PC-3 (cell line): ENCODE data around the gene APOLD1. TPM values are rescaled to one million over a fixed set of nuclear protein-coding genes. Genes with fewer than 3 reads are reported as not detected.

ENCODE experiments used
- ATAC-seq: fragments of 200-7000 bp; cut with Tn5 transposase; 2 replicates; pipeline ENCODE4 v1.9.1; 2020; ENCODE audit warnings: mild to moderate bottlenecking, moderate library complexity
- BruUV-seq: library from RNA; stranded (reverse); fragments of 400-500 nt; replicated peaks from 2 replicates; lab custom pipeline; 2021; lab: Mats Ljungman, UMichigan
- CTCF ChIA-PET: fragments of 300-600 bp; sonication (Branson Sonifier 250); formaldehyde crosslinking; loops from one replicate; lab custom pipeline; 2022; ENCODE audit warnings: antibody characterized with exemption; lab: Charles Lee
- POLR2A ChIA-PET: fragments of 300-600 bp; sonication (Branson Sonifier 250); formaldehyde crosslinking; loops from one replicate; lab custom pipeline; 2022; ENCODE audit warnings: antibody characterized with exemption; ENCODE audit not compliant: unreplicated experiment; lab: Charles Lee
- DNase-seq: peaks from one replicate; pipeline ENCODE4 v3.0.0-alpha.2; 2015
- H2AFZ ChIP-seq: fragments of 300-600 bp; sonication (generic); 2 replicates; pipeline ENCODE4 v1.6.0; 2016; ENCODE audit warnings: antibody characterized with exemption, low read length
- H3F3A ChIP-seq: fragments of 300-600 bp; sonication (generic); one replicate; pipeline ENCODE4 v1.6.0; 2017; ENCODE audit warnings: antibody characterized with exemption, low read length, control low read depth, mild to moderate bottlenecking; ENCODE audit not compliant: unreplicated experiment
- H3K27ac ChIP-seq: fragments of 300-600 bp; sonication (generic); 2 replicates; pipeline ENCODE4 v1.5.1; 2016; ENCODE audit warnings: mild to moderate bottlenecking, low read length
- H3K27me3 ChIP-seq: fragments of 300-600 bp; sonication (generic); 2 replicates; pipeline ENCODE4 v1.6.1; 2016; ENCODE audit warnings: low read length, mixed read lengths
- H3K36me3 ChIP-seq: fragments of 300-600 bp; sonication (generic); 2 replicates; pipeline ENCODE4 v1.6.1; 2016; ENCODE audit warnings: low read depth, mixed run types, low read length, mixed read lengths
- H3K4me1 ChIP-seq: fragments of 300-600 bp; sonication (generic); 2 replicates; pipeline ENCODE4 v1.5.1; 2016; ENCODE audit warnings: low read length; ENCODE audit not compliant: insufficient read depth
- H3K4me2 ChIP-seq: fragments of 300-600 bp; sonication (generic); 2 replicates; pipeline ENCODE4 v1.6.0; 2016; ENCODE audit warnings: low read length
- H3K4me3 ChIP-seq: fragments of 300-600 bp; sonication (generic); 2 replicates; pipeline ENCODE4 v1.5.1; 2016; ENCODE audit warnings: mild to moderate bottlenecking, low read length, mixed read lengths
- H3K79me2 ChIP-seq: fragments of 300-600 bp; sonication (generic); 2 replicates; pipeline ENCODE4 v1.6.1; 2017; ENCODE audit warnings: low read length, mixed read lengths
- H3K9ac ChIP-seq: fragments of 300-600 bp; sonication (generic); 2 replicates; pipeline ENCODE4 v1.6.0; 2016; ENCODE audit warnings: mild to moderate bottlenecking, low read length
- H3K9me2 ChIP-seq: fragments of 300-600 bp; sonication (generic); replicated peaks from 2 replicates; pipeline ENCODE4 v1.6.1; 2016; ENCODE audit warnings: mixed run types, low read length, mixed read lengths
- H3K9me3 ChIP-seq: fragments of 300-600 bp; sonication (generic); 2 replicates; pipeline ENCODE4 v1.6.1; 2016; ENCODE audit warnings: low read length, mixed read lengths
- H4K20me1 ChIP-seq: fragments of 300-600 bp; sonication (generic); 2 replicates; pipeline ENCODE4 v1.6.1; 2016; ENCODE audit warnings: low read length, mixed read lengths
- EZH2 ChIP-seq: fragments of 300-600 bp; sonication (generic); IDR thresholded peaks from one replicate; pipeline ENCODE4 v1.6.1; 2017; ENCODE audit warnings: antibody characterized with exemption, mild to moderate bottlenecking, low read length; ENCODE audit not compliant: unreplicated experiment
- EZH2phosphoT487 ChIP-seq: fragments of 300-600 bp; sonication (generic); IDR thresholded peaks from 2 replicates; pipeline ENCODE4 v1.6.1; 2018; ENCODE audit warnings: mild to moderate bottlenecking, antibody characterized with exemption, low read length, borderline replicate concordance
- intact Hi-C: fragments of 100-400 bp; cut with micrococcal nuclease; formaldehyde crosslinking; loops from 2 replicates; pipeline ENCODE4 v1.9.0; 2023
- total RNA-seq: library from RNA; depleted of rRNA; stranded (reverse); fragments of >200 nt; gene quantifications from 2 replicates; pipeline ENCODE4 v1.2.3, GENCODE V29; 2014
- TF ChIP-seq, protein P1 (sequence below): fragments of 300-600 bp; sonication (generic); conservative IDR thresholded peaks from 2 replicates; pipeline ENCODE4 v1.5.1; 2017; ENCODE audit warnings: antibody characterized with exemption, low read depth, mild to moderate bottlenecking, low read length

Gene APOLD1
- total RNA-seq, 1 experiment from 2014 or later, result 3.5 TPM

DNA sequence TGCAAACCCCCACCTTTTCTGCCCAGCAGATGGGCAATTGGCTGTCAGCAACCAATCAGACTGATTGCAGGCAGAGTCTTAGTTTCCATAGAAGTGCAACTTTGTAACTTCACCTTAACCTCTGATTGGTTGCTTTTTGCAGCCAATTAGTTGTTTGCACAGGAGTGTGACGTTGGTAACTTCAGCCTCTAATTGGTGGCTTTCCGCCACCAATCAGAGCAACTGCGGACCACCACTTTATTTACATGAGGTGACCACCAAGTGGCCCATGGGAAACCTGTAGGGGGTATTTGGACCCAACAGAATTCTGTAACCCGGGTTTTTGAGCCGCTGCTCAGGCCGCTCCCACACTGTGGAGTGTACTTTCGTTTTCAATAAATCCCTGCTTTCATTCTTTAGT is 36.0 kb upstream of the APOLD1 start:
- CTCF ChIA-PET, result no interaction called here
- no peak for TF ChIP-seq EZH2
- TF ChIP-seq, protein P1, sequence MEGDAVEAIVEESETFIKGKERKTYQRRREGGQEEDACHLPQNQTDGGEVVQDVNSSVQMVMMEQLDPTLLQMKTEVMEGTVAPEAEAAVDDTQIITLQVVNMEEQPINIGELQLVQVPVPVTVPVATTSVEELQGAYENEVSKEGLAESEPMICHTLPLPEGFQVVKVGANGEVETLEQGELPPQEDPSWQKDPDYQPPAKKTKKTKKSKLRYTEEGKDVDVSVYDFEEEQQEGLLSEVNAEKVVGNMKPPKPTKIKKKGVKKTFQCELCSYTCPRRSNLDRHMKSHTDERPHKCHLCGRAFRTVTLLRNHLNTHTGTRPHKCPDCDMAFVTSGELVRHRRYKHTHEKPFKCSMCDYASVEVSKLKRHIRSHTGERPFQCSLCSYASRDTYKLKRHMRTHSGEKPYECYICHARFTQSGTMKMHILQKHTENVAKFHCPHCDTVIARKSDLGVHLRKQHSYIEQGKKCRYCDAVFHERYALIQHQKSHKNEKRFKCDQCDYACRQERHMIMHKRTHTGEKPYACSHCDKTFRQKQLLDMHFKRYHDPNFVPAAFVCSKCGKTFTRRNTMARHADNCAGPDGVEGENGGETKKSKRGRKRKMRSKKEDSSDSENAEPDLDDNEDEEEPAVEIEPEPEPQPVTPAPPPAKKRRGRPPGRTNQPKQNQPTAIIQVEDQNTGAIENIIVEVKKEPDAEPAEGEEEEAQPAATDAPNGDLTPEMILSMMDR, result no peak

DNA sequence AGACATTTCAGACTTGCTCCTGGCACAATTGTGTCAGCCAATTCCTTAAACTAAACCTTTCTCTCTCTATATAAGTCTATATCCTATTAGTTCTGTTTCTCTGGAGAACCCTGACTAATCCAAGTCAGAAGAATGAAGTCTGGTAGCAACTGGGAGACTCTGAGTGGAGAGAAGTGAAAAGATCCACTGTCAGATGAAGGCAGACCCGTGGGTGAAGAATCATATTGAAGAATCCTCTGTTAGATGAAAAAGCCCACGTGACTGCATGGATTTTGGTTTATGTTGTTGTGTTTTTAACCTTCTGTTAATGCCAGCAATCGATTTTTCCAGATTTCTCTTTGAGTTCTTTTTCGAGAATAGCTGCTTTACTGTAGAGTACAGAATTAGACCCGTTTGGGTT is 29.5 kb upstream of the APOLD1 start:
- no peaks in the 10 kb centered on the region for H4K20me1 ChIP-seq
- ChIA-PET CTCF (interaction anchor here (0.6 kb wide), 1 partner anchor 19 kb away, joined by 6 read pairs; no protein-coding TSS in a partner anchor), POLR2A (no interaction called here)
- H3K4me2 ChIP-seq, result no peak overlapping the region
- BruUV-seq, result no TSS peak
- TF ChIP-seq, protein P1, result no peak
- H3K4me1 ChIP-seq, result peaks cover 15% of the 10 kb centered on the region
- intact Hi-C loops, result no loop called here
- no peak overlapping the region for H2AFZ ChIP-seq
- no peaks in the 10 kb centered on the region for H3K36me3 ChIP-seq
- no peaks in the 10 kb centered on the region for H3F3A ChIP-seq
- no peaks in the 10 kb centered on the region for H3K9me2 ChIP-seq
- H3K79me2 ChIP-seq, result no peaks in the 10 kb centered on the region
- H3K27ac ChIP-seq, result no peak overlapping the region
- no peak for DNase-seq
- no peaks in the 10 kb centered on the region for H3K27me3 ChIP-seq
- H3K9me3 ChIP-seq, result no peaks in the 10 kb centered on the region
- H3K4me3 ChIP-seq, result no peak overlapping the region
- no peak for ATAC-seq
- H3K9ac ChIP-seq, result no peak overlapping the region

More for the DNA sequence above, 36.0 kb upstream of the APOLD1 start:
- H4K20me1 ChIP-seq, result no peaks in the 10 kb centered on the region
- H3K27ac ChIP-seq, result no peak overlapping the region
- intact Hi-C loops, result no loop called here
- POLR2A ChIA-PET, result no interaction called here
- H3K4me1 ChIP-seq, result peaks cover 15% of the 10 kb centered on the region
- no peak for ATAC-seq
- no peaks in the 10 kb centered on the region for H3K79me2 ChIP-seq
- no peaks in the 10 kb centered on the region for H3K9me3 ChIP-seq
- no peak overlapping the region for H3K4me2 ChIP-seq
- no peaks in the 10 kb centered on the region for H3K27me3 ChIP-seq
- H3F3A ChIP-seq, result no peaks in the 10 kb centered on the region
- H3K9me2 ChIP-seq, result no peaks in the 10 kb centered on the region
- H3K36me3 ChIP-seq, result no peaks in the 10 kb centered on the region
- no peak for DNase-seq
- no peak overlapping the region for H2AFZ ChIP-seq
- H3K9ac ChIP-seq, result no peak overlapping the region
- no peak overlapping the region for H3K4me3 ChIP-seq
- no TSS peak for BruUV-seq

DNA sequence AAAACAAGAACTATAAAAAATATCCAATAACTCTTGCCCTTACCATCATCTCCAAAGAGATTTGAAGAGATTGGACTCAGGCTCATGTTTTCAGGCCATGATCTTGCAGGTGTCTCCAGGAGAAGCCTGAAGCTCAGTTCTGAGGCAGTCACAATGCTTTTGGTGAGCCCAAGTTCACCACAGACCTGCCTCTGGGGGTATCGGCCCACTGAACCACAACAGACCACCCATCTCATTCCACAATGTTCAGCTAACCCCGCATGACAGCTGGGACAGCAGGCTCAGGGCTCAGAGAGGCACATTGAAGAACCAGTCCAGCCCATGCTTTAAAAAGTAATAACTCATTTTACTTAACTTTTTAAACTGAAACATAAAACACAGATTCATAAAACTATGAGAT is 28.3 kb upstream of the APOLD1 start:
- POLR2A ChIA-PET, result no interaction called here

More for the DNA sequence above, 28.3 kb upstream of the APOLD1 start:
- intact Hi-C loops, result no loop called here
- Histone ChIP-seq H3K9ac (no peak overlapping the region), H3K4me2 (no peak overlapping the region), H4K20me1 (no peaks in the 10 kb centered on the region), H3K4me1 (peaks cover 15% of the 10 kb centered on the region), H3K36me3 (no peaks in the 10 kb centered on the region), H3F3A (no peaks in the 10 kb centered on the region), H3K9me2 (no peaks in the 10 kb centered on the region), H3K27ac (no peak overlapping the region), H3K4me3 (no peak overlapping the region), H3K27me3 (no peaks in the 10 kb centered on the region), H3K9me3 (no peaks in the 10 kb centered on the region), H2AFZ (no peak overlapping the region), H3K79me2 (no peaks in the 10 kb centered on the region)
- CTCF ChIA-PET, result interaction anchor here (0.8 kb wide), 1 partner anchor 20 kb away, joined by 3 read pairs; no protein-coding TSS in a partner anchor
- ATAC-seq, result no peak
- no peak for TF ChIP-seq EZH2phosphoT487
- TF ChIP-seq, protein P1, result no peak
- TF ChIP-seq EZH2, result no peak
- no TSS peak for BruUV-seq
- DNase-seq, result no peak
